ENCODE data around the gene RUNDC3A. TPM values are rescaled to one million over a fixed set of nuclear protein-coding genes. Genes with fewer than 3 reads are reported as not detected.

The RUNDC3A gene
- total RNA-seq, 1 donor from 2014 or later: 10.3 TPM

DNA sequence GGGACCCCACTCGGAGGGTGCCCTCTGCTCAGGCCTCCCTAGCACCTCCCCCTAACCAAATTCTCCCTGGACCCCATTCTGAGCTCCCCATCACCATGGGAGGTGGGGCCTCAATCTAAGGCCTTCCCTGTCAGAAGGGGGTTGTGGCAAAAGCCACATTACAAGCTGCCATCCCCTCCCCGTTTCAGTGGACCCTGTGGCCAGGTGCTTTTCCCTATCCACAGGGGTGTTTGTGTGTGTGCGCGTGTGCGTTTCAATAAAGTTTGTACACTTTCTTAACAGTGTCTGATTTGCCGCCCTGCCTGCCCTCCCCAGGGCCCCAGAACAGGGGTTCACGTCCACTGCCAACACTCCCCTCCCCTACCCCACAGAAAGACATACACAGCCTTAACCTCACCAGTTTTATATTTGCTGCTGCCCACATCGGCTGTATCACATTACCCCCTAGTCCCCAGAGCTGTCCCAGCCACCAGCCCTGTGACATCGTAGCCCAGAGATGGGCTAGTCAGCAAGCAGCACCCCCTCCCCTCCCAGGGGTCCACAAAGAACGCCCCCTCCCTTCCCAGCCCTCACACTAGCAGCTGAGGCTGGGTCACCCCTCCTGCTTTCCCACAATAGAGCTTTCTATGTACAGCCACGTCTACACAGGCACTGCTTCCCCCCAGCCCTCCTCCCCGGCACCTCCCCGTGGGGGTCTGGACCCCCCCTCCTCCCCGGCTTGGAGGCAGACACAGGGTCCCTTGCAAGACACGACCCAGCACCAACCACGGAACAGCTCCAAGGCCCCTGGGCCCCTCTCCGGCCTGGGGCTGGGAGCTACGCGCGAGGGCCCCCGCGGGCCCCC is 44.6 kb downstream of the RUNDC3A start:
- Mint-ChIP-seq H3K4me3 (peak overlapping the region; percentile 52), H3K9me3 (no peaks in the 10 kb centered on the region), H3K27ac (no peak overlapping the region), H3K27me3 (no peaks in the 10 kb centered on the region), H3K4me1 (ENCODE audit: unreplicated experiment) (peaks cover 4% of the 10 kb centered on the region), H3K36me3 (peaks cover 4% of the 10 kb centered on the region)
- TF ChIP-seq, protein P1, sequence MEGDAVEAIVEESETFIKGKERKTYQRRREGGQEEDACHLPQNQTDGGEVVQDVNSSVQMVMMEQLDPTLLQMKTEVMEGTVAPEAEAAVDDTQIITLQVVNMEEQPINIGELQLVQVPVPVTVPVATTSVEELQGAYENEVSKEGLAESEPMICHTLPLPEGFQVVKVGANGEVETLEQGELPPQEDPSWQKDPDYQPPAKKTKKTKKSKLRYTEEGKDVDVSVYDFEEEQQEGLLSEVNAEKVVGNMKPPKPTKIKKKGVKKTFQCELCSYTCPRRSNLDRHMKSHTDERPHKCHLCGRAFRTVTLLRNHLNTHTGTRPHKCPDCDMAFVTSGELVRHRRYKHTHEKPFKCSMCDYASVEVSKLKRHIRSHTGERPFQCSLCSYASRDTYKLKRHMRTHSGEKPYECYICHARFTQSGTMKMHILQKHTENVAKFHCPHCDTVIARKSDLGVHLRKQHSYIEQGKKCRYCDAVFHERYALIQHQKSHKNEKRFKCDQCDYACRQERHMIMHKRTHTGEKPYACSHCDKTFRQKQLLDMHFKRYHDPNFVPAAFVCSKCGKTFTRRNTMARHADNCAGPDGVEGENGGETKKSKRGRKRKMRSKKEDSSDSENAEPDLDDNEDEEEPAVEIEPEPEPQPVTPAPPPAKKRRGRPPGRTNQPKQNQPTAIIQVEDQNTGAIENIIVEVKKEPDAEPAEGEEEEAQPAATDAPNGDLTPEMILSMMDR (conservative IDR thresholded peaks at IDR 0.05): no peak
- no peak for DNase-seq (ENCODE audit: extremely low spot score, unreplicated experiment)

DNA sequence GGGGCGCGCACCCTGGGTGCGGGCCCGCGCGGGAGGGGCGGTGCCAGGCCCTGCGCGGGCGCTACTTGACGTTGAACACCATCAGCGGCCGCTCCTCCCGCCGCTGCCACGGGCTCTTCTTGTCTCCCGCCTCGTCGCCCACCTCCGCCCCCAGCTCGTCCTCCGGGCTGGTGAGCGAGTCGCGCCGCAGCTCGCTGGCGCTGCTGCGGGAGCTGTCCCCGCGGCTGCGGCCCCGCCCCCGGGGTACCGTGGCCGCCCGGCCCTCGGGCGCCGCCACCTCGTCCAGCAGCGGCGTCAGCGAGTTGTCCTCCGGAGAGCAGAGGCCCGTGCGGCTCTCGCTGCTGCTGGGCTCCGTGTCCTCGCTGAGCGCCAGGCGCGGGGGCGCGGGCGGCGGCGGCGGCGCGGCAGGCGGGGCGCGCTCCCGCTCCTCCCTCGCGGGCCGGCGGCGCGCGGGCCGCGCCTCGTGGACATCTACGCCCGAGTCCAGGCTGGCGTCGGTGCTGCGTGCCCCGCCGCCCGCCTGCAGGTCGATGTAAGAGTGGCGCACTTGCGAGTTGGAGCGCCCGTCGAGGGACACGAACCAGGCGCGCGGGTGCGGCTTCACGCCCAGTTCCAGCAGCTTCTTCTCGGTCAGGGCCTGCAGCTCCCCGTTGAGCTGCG is 45.4 kb downstream of the RUNDC3A start:
- Mint-ChIP-seq H3K4me1 (ENCODE audit: unreplicated experiment) (peaks cover 5% of the 10 kb centered on the region), H3K36me3 (peaks cover 4% of the 10 kb centered on the region), H3K27ac (no peak overlapping the region), H3K9me3 (no peaks in the 10 kb centered on the region), H3K27me3 (no peaks in the 10 kb centered on the region), H3K4me3 (no peak overlapping the region)
- TF ChIP-seq, protein P1 (conservative IDR thresholded peaks at IDR 0.05): no peak
- no peak for DNase-seq (ENCODE audit: extremely low spot score, unreplicated experiment)

DNA sequence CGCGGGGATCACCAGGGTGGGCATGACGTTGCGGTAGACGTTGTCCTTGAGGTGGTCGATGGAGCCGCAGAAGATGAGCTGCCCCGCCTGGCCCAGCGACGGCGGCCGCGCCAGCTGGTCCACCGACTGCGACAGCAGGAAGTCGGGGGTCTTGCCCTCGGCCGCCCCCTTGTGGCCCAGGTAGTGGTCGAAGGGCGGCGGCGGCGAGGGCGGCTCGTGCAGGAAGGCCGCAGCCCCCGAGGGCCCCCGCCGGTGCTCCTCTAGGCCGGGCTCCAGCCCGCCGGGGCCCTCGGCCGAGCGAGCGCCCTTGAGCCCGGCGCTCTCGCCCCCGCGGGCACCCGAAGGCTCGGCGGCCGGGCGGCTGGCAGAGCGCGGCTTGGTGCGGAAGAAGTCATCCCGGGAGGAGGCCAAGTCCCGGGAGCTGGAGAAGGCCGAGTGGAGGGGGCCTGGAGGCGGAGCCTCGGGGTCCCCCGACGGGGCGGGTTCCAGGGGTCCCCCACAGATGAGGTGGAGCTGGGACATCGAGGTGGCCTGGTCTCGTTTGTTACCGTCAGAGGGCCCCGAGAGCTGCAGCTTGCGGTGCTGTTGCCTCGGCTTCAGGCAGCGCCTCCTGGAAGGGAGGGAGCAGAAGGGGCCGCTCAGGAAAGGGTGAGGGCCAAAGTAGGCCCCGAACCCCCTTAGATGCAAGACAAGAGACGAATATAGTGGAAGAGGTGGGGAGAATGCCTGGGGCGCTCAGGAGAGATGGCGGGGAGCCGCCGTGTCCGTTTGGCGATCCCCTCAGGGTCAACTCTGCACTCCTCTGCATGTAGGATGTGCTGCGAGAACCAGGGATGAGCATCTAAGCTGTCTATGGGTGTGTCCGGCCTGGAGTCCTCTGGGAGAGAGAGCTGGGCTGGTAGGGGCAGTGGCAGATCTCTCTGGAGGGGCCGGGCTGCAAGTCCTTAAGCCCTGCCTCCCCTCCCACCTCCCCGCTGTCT is 46.5 kb downstream of the RUNDC3A start:
- TF ChIP-seq, protein P1 (conservative IDR thresholded peaks at IDR 0.05): peak; percentile 78
- Mint-ChIP-seq H3K4me3 (peak overlapping the region; percentile 36), H3K27ac (no peak overlapping the region), H3K9me3 (no peaks in the 10 kb centered on the region), H3K27me3 (no peaks in the 10 kb centered on the region), H3K36me3 (peaks cover 4% of the 10 kb centered on the region), H3K4me1 (ENCODE audit: unreplicated experiment) (peaks cover 11% of the 10 kb centered on the region)
- no peak for DNase-seq (ENCODE audit: extremely low spot score, unreplicated experiment)

DNA sequence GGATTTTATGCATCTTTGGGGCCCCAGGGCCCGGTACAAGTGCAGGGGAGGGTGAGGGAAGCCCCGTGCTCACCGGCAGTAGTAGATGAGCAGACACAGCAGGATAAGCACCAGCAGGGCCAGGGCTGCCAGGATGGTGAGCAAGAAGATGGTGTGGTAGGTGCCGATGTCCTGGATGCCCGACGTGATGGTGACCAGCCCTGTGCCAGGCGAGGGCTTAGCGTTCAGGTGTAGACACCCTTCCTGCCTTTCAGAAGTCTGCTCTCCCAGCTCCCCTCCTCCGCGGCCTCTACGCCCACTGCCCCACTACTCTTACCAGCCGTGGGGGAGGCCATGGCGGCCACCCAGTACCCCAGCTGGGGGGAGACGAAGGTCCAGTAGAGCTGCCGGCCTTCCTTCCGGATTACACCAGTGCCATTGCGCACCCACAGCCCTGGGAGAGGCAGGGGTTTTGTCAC is 47.3 kb downstream of the RUNDC3A start:
- no peak overlapping the region for H3K27ac Mint-ChIP-seq

More for the DNA sequence above, 47.3 kb downstream of the RUNDC3A start:
- no peaks in the 10 kb centered on the region for H3K27me3 Mint-ChIP-seq
- TF ChIP-seq, protein P1 (conservative IDR thresholded peaks at IDR 0.05): no peak
- H3K4me1 Mint-ChIP-seq (ENCODE audit: unreplicated experiment): peaks cover 18% of the 10 kb centered on the region
- peaks cover 4% of the 10 kb centered on the region for H3K36me3 Mint-ChIP-seq
- no peak overlapping the region for H3K4me3 Mint-ChIP-seq
- H3K9me3 Mint-ChIP-seq: no peaks in the 10 kb centered on the region
- no peak for DNase-seq (ENCODE audit: extremely low spot score, unreplicated experiment)

Data from type B pancreatic cell (in vitro differentiated cells).